ENCODE results near the gene TTC36.
A peak's percentile ranks its signal among the peaks of the same experiment; 100 is the strongest.

TTC36 gene

DNA sequence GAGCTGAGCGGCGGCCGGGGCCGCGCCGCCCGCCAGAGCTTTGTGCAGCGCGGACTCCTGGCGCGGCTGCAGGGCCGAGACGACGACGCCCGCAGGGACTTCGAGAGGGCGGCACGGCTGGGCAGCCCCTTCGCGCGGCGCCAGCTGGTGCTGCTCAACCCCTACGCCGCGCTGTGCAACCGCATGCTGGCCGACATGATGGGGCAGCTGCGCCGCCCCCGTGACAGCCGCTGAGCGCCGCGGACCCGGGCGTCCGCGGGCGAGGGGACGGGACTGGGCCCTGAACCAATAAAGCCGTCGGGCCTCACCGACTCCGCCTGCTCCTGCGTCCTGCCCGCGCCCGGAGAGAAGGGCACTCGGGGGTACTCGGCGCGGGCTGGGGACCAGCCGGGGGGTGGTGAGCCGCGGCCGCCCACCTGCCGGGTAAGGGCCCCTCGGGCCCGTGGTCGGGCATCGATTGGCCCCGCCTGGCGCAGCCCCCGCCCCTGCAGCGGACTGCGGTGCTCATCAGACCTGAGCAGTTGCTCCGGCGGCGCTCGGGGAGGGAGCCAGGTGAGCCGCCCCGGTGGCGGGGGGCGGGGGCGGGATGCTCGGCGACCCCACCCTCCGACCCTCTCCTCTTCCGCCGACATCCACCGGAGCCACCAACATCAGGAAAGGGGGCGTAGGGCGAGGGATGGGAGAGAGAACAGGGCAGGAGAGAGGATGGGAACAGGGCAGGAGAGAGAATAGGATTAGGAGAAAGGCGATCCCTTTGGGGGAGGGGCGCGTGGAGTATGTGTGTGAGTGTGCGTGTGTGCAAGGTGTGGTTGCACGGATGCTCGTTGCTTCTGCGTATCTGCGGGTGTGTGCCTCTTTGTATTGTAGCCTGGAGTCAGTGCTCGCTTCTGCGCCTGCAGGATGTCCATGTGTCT lies 3.7 kb downstream of the TTC36 start, which contains the start of gene TMEM25:
Gene TMEM25 (plus strand): TSS at position 510 of the 914 bp plus-strand sequence. CDS start 610 bp downstream, outside the sequence.
- DNase-seq, result peak; percentile 46 to 92 (median 84)

DNA sequence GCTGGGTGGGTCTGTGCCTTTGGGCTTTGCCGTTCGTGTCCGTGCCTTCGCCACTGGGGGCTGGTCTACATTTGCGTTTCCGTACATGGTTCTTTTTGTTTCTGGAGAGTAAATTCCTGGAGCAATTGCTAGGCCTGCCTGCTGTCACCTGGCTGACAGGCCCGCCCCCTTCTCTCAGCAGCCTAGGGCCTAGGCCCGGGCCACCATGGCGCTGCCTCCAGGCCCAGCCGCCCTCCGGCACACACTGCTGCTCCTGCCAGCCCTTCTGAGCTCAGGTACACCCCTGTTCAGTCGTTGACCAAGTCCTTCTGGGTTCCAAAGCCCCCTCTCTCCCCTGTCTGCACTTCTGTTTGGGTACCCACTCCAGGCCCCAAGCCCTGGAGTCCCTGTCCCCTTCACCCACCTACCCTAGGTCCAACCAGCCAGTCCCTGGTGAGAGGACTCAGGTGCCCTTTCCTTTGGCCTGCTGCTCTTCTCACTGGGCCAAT lies 4.4 kb downstream of the TTC36 start:
- intact Hi-C loops (cut with DNase I), result loop anchor here (5.0 kb wide), 1 partner anchor 36 kb away; the partner anchor contains the start of gene IFT46
- DNase-seq, result peak in 19 of 42 donors; percentile 18 to 72 (median 50)

More for the DNA sequence above, 3.7 kb downstream of the TTC36 start, which contains the start of gene TMEM25:
- intact Hi-C loops (cut with DNase I), result loop anchor here (5.0 kb wide), 1 partner anchor 36 kb away; the partner anchor contains the start of gene IFT46

DNA sequence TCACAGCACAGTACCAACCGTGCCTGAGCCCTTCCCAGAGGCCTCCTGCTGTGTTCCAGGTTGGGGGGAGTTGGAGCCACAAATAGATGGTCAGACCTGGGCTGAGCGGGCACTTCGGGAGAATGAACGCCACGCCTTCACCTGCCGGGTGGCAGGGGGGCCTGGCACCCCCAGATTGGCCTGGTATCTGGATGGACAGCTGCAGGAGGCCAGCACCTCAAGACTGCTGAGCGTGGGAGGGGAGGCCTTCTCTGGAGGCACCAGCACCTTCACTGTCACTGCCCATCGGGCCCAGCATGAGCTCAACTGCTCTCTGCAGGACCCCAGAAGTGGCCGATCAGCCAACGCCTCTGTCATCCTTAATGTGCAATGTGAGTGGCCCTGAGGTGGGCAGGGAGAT lies 4.8 kb downstream of the TTC36 start:
- intact Hi-C loops (cut with DNase I), result loop anchor here (5.0 kb wide), 1 partner anchor 35 kb away; the partner anchor contains the start of gene IFT46
- no peak for DNase-seq

DNA sequence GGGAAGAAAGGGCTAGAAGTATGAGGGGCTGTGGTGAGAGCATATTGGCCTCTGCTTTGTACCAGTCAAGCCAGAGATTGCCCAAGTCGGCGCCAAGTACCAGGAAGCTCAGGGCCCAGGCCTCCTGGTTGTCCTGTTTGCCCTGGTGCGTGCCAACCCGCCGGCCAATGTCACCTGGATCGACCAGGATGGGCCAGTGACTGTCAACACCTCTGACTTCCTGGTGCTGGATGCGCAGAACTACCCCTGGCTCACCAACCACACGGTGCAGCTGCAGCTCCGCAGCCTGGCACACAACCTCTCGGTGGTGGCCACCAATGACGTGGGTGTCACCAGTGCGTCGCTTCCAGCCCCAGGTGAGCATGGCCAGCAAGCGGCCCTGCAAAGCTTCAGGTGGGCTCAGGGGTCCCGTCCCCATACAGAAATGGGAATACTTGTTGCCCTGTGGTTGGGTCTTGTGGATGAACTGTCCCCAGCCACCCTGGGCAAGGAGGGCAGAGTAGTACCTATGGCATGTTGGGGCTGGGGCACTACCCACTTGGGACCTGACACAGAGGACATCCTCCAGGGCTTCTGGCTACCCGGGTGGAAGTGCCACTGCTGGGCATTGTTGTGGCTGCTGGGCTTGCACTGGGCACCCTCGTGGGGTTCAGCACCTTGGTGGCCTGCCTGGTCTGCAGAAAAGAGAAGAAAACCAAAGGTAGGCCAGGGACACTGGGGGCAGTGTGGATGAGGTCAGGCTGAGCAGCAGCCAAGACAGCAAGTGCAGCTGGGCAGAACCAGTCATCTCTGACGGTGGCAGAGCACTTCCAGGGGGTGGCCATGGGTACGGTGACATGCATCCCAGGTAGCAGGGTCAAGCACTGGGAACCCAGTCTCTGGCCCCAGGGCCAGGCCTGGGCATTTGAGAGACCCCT lies 5.8 kb downstream of the TTC36 start:
- no peak for DNase-seq
- intact Hi-C loops (cut with DNase I), result loop anchor here (5.0 kb wide), 1 partner anchor 34 kb away; the partner anchor contains the start of gene IFT46

DNA sequence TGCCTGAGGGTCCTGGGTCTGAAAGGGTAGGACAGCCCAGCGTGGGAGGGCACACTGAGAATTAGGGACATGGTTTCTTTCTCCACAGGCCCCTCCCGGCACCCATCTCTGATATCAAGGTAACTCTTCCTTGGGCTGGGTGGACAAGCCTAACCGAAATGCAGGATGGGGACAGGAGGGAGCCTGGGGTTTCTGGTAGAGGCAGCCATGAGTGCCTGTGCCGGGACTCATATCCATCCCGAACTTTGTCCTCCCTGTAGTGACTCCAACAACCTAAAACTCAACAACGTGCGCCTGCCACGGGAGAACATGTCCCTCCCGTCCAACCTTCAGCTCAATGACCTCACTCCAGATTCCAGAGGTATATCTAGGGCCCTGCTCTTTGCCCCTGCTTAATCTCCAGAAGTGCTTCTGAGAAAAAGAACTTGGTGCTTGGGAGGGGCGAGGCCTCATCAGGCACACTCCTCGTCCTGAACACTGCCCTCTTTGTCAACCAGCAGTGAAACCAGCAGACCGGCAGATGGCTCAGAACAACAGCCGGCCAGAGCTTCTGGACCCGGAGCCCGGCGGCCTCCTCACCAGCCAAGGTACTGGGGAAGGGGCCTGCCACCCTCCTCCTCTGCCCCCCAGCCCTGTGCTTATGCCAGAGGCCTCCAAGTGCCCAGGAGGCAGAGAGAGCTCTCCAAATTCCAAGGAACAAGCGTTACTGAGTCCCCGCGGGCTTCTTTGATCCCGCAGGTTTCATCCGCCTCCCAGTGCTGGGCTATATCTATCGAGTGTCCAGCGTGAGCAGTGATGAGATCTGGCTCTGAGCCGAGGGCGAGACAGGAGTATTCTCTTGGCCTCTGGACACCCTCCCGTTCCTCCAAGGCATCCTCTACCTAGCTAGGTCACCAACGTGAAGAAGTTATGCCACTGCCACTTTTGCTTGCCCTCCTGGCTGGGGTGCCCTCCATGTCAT lies 6.8 kb downstream of the TTC36 start:
- intact Hi-C loops (cut with DNase I), result loop anchor here (5.0 kb wide), 1 partner anchor 33 kb away; the partner anchor contains the start of gene IFT46

DNA sequence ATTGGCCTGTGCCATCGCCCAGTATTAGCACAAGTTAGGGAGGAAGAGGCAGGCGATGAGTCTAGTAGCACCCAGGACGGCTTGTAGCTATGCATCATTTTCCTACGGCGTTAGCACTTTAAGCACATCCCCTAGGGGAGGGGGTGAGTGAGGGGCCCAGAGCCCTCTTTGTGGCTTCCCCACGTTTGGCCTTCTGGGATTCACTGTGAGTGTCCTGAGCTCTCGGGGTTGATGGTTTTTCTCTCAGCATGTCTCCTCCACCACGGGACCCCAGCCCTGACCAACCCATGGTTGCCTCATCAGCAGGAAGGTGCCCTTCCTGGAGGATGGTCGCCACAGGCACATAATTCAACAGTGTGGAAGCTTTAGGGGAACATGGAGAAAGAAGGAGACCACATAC lies 8.0 kb downstream of the TTC36 start:
- no peak for DNase-seq
- intact Hi-C loops (cut with DNase I), result no loop called here

More for the DNA sequence above, 6.8 kb downstream of the TTC36 start:
- DNase-seq, result peak; percentile 22 to 80 (median 57)

DNA sequence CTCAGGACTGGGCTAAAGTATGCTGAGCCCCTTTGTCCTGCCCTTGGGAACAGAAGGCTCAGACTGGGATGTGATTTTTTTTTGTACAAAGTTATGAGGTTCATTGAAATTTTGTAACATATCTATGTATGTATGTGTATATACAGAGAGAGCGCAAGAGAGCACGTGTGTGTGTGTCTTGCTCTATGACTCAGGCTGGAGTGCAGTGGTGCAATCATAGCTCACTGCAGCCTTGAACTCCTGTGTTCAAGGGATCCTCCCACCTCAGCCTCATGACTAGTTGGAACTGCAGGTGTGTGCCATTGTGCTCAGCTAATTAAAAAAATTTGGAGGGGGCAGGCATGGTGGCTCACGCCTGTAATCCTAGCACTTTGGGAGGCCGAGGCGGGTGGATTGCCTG lies 9.5 kb downstream of the TTC36 start:
- intact Hi-C loops (cut with DNase I), result no loop called here
- DNase-seq, result no peak

DNA sequence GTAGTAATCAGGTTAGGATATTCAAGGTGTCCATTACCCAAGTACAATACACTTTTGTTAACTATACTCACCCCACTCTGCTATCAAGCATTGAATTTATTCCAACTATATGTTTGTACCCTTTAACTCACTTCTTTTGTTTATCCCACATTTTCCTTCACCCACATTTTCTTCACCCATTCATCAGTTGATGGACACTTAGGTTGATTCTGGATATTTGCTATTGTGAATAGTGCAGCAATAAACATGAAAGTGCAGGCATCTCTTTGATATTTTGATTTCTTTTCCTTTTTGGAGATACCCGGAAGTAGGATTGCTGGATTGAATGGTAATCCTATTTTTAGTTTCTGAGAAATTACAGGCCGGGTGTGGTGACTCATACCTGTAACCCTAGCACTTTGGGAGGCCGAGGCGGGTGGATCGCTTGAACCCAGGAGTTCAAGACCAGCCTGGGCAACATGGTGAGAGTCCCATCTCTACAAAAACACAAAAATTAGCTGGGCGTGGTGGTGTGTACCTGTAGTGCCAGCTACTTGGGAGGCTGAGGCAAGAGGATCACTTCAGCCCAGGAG lies 10.2 kb downstream of the TTC36 start:
- DNase-seq, result no peak
- intact Hi-C loops (cut with DNase I), result no loop called here

DNA sequence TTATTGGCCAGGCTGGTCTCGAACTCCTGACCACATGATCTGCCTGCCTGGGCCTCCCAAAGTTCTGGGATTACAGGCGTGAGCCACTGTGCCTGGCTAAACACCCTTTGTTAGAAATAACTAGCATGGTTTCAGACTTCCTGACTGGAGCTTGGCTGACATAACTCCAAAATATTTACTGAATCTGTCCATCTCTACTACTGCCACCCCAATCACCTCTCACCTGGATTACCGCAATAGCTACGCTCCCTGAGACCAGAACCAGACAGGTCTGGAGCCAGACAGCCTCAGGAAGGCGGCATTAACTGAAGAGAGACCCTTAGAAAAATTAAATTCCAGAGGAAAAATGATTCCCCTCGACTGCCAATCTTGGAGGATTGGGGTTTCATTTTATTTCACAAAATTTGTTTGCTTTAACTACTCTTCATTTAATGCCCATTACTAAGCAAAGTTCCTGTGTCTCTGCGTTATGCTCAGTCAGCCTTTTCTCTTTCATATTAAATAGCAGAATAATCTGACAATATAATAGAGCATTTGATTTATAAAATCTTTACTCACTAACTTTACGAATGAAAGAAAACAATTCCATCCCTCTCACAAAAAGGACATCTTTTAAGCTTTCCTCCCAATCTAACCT lies 16.9 kb downstream of the TTC36 start:
- no peak for DNase-seq
- intact Hi-C loops (cut with DNase I), result no loop called here

DNA sequence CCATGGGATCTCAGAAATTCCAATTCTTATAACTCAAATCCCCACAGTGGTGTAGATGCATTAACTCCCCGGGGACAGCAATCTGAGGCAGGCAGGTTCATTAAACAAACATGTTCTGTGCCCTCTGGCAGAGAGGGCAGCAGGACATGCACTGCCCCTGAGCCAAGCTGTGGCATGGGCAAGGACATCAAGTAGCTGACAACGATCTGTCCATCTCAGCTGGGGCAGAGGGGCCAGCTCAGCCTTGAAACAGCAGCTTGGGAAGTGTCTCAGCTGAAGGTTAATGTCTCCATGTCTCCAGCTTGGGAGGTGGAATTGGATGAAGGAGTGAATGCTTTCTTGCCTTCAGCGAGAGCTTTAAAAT lies 17.4 kb downstream of the TTC36 start:
- intact Hi-C loops (cut with DNase I), result no loop called here
- DNase-seq, result no peak

DNA sequence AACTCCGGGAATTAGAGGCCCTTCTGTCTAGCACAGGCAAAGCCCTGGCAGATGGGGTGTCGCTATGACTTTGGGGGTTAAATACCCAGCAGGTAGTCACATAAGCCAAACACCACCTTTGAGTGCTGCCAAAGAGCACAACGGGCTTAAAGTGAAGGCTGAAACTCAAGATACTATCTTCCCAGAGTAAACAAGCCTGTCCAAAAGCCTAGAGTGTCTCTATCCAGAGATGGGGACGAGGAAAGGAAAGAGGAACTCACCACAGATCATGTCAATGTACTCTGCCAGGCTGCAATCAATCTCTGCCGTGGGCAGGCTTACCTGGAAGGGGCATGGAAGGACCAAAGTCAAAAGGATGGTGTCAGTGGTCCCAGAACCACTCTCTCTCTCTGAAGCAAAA lies 18.3 kb downstream of the TTC36 start:
- DNase-seq, result no peak
- intact Hi-C loops (cut with DNase I), result no loop called here

DNA sequence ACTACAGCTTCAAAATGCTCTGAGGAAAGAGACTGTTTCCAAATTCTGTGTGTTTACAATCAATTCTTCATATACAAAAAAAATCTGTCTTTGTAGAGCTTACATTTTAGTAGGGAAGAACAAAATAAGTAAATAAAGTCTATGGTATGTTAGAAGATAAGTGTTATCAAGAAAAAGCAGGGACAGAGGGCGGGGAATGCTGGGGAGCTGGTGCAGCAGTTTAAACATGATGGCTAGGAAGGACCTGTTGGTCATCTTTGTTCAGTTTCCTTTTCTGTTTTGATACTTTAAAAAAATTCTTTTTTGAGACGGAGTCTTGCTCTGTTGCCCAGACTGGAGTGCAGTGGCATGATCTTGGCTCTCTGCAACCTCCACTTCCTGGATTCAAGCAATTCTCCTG lies 19.9 kb downstream of the TTC36 start:
- intact Hi-C loops (cut with DNase I), result no loop called here
- no peak for DNase-seq

DNA sequence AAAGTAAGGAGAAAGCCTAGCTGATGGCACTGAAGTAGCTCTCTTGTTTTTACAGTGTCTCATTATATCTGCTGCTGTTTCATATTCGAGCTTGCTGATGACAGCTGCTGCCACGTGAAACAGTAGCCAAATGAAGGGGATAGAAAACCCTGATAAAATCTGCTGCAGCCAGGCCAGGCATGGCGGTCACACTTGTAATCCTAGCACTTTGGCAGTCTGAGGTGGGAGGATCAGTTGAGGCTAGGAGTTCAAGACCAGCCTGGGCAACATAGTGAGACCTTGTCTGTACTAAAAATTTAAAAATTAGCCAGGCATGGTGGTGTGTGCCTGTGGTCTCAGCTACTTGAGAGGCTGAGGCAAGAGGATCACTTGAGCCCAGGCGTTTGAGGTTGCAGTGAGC lies 25.1 kb downstream of the TTC36 start:
- intact Hi-C loops (cut with DNase I), result no loop called here
- DNase-seq, result no peak

DNA sequence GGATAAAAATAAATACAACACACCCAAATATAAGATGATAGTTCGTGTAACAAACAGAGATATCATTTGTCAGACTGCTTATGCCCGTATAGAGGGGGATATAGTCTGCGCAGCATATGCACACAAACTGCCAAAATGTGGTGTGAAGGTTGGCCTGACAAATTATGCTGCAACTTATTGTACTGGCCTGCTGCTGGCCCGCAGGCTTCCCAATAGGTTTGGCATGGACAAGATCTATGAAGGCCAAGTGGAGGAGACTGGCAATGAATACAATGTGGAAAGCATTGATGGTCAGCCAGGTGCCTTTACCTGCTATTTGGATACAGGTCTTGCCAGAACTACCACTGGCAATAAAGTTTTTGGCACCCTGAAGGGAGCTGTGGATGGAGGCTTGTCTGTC lies 33.5 kb downstream of the TTC36 start:
- no peak for DNase-seq
- intact Hi-C loops (cut with DNase I), result no loop called here

DNA sequence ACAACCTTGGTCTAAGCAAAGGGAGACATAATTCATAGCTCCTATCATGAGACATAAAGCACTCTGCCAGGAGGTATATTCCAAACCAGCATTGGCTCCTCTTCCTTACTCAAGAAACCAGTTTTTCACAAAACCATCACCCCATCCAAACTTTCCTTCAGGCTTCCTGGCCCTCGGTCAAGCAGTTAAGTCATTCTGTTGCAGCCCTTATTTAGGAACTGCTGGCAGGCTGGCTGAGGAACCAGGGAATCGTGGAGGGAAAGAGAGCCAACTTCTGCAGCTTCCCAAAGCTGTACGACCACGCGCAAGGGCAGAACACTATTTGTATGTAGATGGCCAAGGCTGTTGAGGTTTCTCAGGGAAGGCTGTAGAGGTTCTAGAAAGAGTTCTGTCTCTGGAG lies 37.8 kb downstream of the TTC36 start:
- intact Hi-C loops (cut with DNase I), result loop anchor here (5.0 kb wide), 1 partner anchor 33 kb away; the partner anchor contains the start of gene TMEM25
- DNase-seq, result peak in 9 of 42 donors; percentile 4 to 41 (median 17)

DNA sequence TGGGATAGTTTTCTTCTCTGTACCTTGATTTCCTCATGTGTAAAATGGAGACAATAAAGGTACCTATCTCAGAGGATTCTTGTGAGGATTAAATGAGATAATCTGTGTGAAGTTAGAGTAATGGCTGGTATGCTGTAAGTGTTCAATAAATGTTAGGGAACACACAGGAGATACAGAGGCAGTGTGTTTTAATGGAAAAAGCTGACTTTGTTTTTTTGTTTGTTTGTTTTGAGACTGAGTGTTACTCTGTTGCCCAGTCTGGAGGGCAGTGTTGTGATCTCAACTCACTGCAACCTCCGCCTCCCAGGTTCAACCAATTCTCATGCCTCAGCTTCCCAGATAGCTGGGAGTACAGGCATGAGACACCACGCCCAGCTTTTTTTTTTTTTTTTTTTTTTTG lies 42.4 kb downstream of the TTC36 start:
- intact Hi-C loops (cut with DNase I), result loop anchor here (5.0 kb wide), 1 partner anchor 37 kb away; the partner anchor contains the start of gene TMEM25
- no peak for DNase-seq

DNA sequence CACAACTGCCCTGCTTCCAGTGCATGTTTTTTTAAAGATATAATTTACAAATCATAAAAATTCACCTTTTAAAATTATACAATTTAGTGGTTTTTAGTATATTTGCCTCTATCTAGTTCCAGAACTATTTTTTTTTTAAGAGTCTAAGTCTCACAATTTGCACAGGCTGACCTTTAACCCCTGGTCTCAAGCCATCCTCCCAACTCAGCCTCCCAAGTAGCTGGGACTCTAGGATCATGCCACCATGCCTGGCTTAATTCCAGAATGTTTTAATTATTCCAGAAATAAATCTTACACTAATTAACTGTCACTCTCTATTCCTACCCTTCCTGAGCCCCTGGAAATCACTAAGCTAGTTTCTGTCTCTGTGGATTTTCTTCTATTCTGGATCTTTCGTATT lies 43.5 kb downstream of the TTC36 start:
- DNase-seq, result no peak
- intact Hi-C loops (cut with DNase I), result no loop called here
